Measurements from ENCODE around the gene MSLN. TPM values are rescaled to one million over a fixed set of nuclear protein-coding genes. Genes with fewer than 3 reads are reported as not detected.
"Not testable (repeated sequence)": the region's sequence is repeated elsewhere in the genome, so short reads cannot be mapped to it uniquely, and the experiment has no call there.

MSLN gene
- total RNA-seq, 1 donor from 2014 or later: not detected

GRCh38 chr16:734208-734980 lies 26.1 kb upstream of the MSLN start:
- DNase-seq (ENCODE audit: low read depth, low spot score): no peak

GRCh38 chr16:734981-735881 lies 25.3 kb upstream of the MSLN start:
- no peak for DNase-seq (ENCODE audit: low read depth, low spot score)

- DNase-seq (ENCODE audit: low read depth, low spot score): no peak
Observed at GRCh38 chr16:735982-736453, 24.5 kb upstream of the MSLN start.

- no peak for DNase-seq (ENCODE audit: low read depth, low spot score)
Observed at GRCh38 chr16:736936-737481, 23.5 kb upstream of the MSLN start.

- no peak for DNase-seq (ENCODE audit: low read depth, low spot score)
Observed at GRCh38 chr16:739560-740458, 20.7 kb upstream of the MSLN start.

- no peak for DNase-seq (ENCODE audit: low read depth, low spot score)
Observed at GRCh38 chr16:740459-740763, 20.1 kb upstream of the MSLN start.

GRCh38 chr16:740764-741505 lies 19.6 kb upstream of the MSLN start, which contains the start of gene CIAO3:
Gene CIAO3, minus strand, starts transcription at chr16:740997. Its CDS starts 12 bp downstream, at chr16:740985.
- peak; percentile 60 for DNase-seq (ENCODE audit: low read depth, low spot score)

- DNase-seq (ENCODE audit: low read depth, low spot score): no peak
Observed at GRCh38 chr16:741986-742629, 18.4 kb upstream of the MSLN start.

- not testable (repeated sequence) for DNase-seq (ENCODE audit: low read depth, low spot score)
Observed at GRCh38 chr16:742894-743293, 17.6 kb upstream of the MSLN start.

GRCh38 chr16:743794-744500 lies 16.6 kb upstream of the MSLN start:
- DNase-seq (ENCODE audit: low read depth, low spot score): no peak

GRCh38 chr16:745739-746138 lies 14.8 kb upstream of the MSLN start:
- no peak for DNase-seq (ENCODE audit: low read depth, low spot score)

GRCh38 chr16:746637-747036 lies 13.9 kb upstream of the MSLN start:
- no peak for DNase-seq (ENCODE audit: low read depth, low spot score)

- no peak for DNase-seq (ENCODE audit: low read depth, low spot score)
Observed at GRCh38 chr16:747978-748746, 12.4 kb upstream of the MSLN start.

GRCh38 chr16:749010-749409 lies 11.5 kb upstream of the MSLN start:
- DNase-seq (ENCODE audit: low read depth, low spot score): no peak

- DNase-seq (ENCODE audit: low read depth, low spot score): no peak
Observed at GRCh38 chr16:750485-750884, 10.0 kb upstream of the MSLN start.

- DNase-seq (ENCODE audit: low read depth, low spot score): no peak
Observed at GRCh38 chr16:751152-752006, 9.2 kb upstream of the MSLN start.

GRCh38 chr16:752007-752312 lies 8.6 kb upstream of the MSLN start:
- no peak for DNase-seq (ENCODE audit: low read depth, low spot score)

- DNase-seq (ENCODE audit: low read depth, low spot score): not testable (repeated sequence)
Observed at GRCh38 chr16:754121-754607, 6.4 kb upstream of the MSLN start.
